Mesothelial cell of epicardium (in vitro differentiated cells): ENCODE measurements around the gene CYLD. TPM values are rescaled to one million over a fixed set of nuclear protein-coding genes. Genes with fewer than 3 reads are reported as not detected.

ENCODE experiments used
- DNase-seq, 2 experiments: peaks; one replicate each; pipeline ENCODE4 v3.0.0; 2021; ENCODE audit warnings: low spot score in 2 of 2; ENCODE audit not compliant: unreplicated experiment in 2 of 2
- H3K27ac Mint-ChIP-seq: 2 replicates; pipeline ENCODE4 v1.8.0; 2021; ENCODE audit warnings: mixed read lengths
- H3K27me3 Mint-ChIP-seq: 2 replicates; pipeline ENCODE4 v1.8.0; 2021; ENCODE audit warnings: low read depth, mixed read lengths
- H3K36me3 Mint-ChIP-seq: 2 replicates; pipeline ENCODE4 v1.8.0; 2021; ENCODE audit warnings: mixed read lengths
- H3K4me1 Mint-ChIP-seq: 2 replicates; pipeline ENCODE4 v1.8.0; 2021; ENCODE audit warnings: mixed read lengths
- H3K4me3 Mint-ChIP-seq: 2 replicates; pipeline ENCODE4 v1.8.0; 2021; ENCODE audit warnings: mild to moderate bottlenecking, moderate library complexity, mixed read lengths
- H3K9me3 Mint-ChIP-seq: 2 replicates; pipeline ENCODE4 v1.8.0; 2021; ENCODE audit warnings: mixed read lengths
- CTCF ChIP-seq: fragments of 200-600 bp; sonication (generic); IDR thresholded peaks from one replicate; pipeline ENCODE4 v1.5.0; 2021; ENCODE audit warnings: antibody characterized with exemption; ENCODE audit not compliant: unreplicated experiment
- total RNA-seq: library from RNA; stranded (reverse); gene quantifications from 3 replicates; pipeline ENCODE4 v1.2.1, GENCODE V29; 2021

The CYLD gene
- total RNA-seq, 1 donor from 2014 or later, result 20.6 TPM

- Mint-ChIP-seq H3K27me3 (peaks cover 54% of the 10 kb centered on the region), H3K36me3 (no peaks in the 10 kb centered on the region), H3K27ac (no peak overlapping the region), H3K4me3 (no peak overlapping the region), H3K4me1 (no peaks in the 10 kb centered on the region), H3K9me3 (no peaks in the 10 kb centered on the region)
- TF ChIP-seq CTCF, result no peak
- DNase-seq, result no peak
Observed at GRCh38 chr16:50838885-50839284, 97.0 kb downstream of the CYLD start.

- DNase-seq, result no peak
- no peak for TF ChIP-seq CTCF
- no peaks in the 10 kb centered on the region for H3K36me3 Mint-ChIP-seq
- H3K4me3 Mint-ChIP-seq, result no peak overlapping the region
- H3K4me1 Mint-ChIP-seq, result no peaks in the 10 kb centered on the region
- H3K27me3 Mint-ChIP-seq, result peaks cover 51% of the 10 kb centered on the region
- no peaks in the 10 kb centered on the region for H3K9me3 Mint-ChIP-seq
- no peak overlapping the region for H3K27ac Mint-ChIP-seq
Observed at GRCh38 chr16:50839356-50839755, 97.5 kb downstream of the CYLD start.

- no peak for TF ChIP-seq CTCF
- Mint-ChIP-seq H3K4me3 (no peak overlapping the region), H3K27ac (no peak overlapping the region), H3K27me3 (peaks cover 53% of the 10 kb centered on the region), H3K4me1 (no peaks in the 10 kb centered on the region), H3K9me3 (no peaks in the 10 kb centered on the region), H3K36me3 (no peaks in the 10 kb centered on the region)
- DNase-seq, result no peak
Observed at GRCh38 chr16:50839920-50840729, 98.2 kb downstream of the CYLD start.

GRCh38 chr16:50841081-50841886 lies 99.4 kb downstream of the CYLD start:
- Mint-ChIP-seq H3K4me1 (no peaks in the 10 kb centered on the region), H3K27ac (no peak overlapping the region), H3K4me3 (peak overlapping the region; percentile 49), H3K27me3 (peaks cover 56% of the 10 kb centered on the region), H3K36me3 (no peaks in the 10 kb centered on the region), H3K9me3 (no peaks in the 10 kb centered on the region)
- no peak for TF ChIP-seq CTCF
- DNase-seq, result no peak

- Mint-ChIP-seq H3K27me3 (peaks cover 56% of the 10 kb centered on the region), H3K9me3 (no peaks in the 10 kb centered on the region), H3K4me1 (no peaks in the 10 kb centered on the region), H3K36me3 (no peaks in the 10 kb centered on the region), H3K4me3 (no peak overlapping the region), H3K27ac (no peak overlapping the region)
- no peak for DNase-seq
- TF ChIP-seq CTCF, result no peak
Observed at GRCh38 chr16:50842013-50842505, 100.2 kb downstream of the CYLD start.
